Ovary (tissue), 9 donors: ENCODE measurements around the gene PPP1R13B. TPM values are rescaled to one million over a fixed set of nuclear protein-coding genes. Genes with fewer than 3 reads are reported as not detected.

ENCODE experiments used
- DNase-seq, 5 donors: peaks; one replicate each; pipeline ENCODE4 v3.0.0-alpha.2; 2019 to 2020
- H3K27ac ChIP-seq, 2 donors: fragments of 200-600 bp; one replicate each; pipeline versions ENCODE4 v1.5.1 to v1.8.0; 2019 to 2022
- H3K27me3 ChIP-seq: fragments of 200-600 bp; one replicate; pipeline ENCODE4 v1.8.0; 2022
- H3K36me3 ChIP-seq: fragments of 200-600 bp; sonication (generic); one replicate; pipeline ENCODE4 v1.5.1; 2019
- H3K4me1 ChIP-seq: one replicate; pipeline ENCODE4 v1.8.1; 2013; ENCODE audit warnings: mild to moderate bottlenecking, moderate library complexity; ENCODE audit not compliant: insufficient read depth
- H3K4me3 ChIP-seq: fragments of 200-600 bp; sonication (generic); one replicate; pipeline ENCODE4 v1.5.1; 2017
- H3K9me3 ChIP-seq, 2 donors: fragments of 200-600 bp in 1 of 2; sonication (generic) in 1 of 2; one replicate each; pipeline versions ENCODE4 v1.5.1 to v1.8.1; 2013 to 2019; ENCODE audit warnings: mild to moderate bottlenecking in 1 of 2, moderate library complexity in 1 of 2
- CTCF ChIP-seq, 3 donors: fragments of 450-650 bp in 2 of 3; fragments of 200-600 bp in 1 of 3; IDR thresholded peaks; one replicate each; pipeline versions ENCODE4 v1.5.1 to v1.8.0; 2016 to 2022; ENCODE audit warnings: antibody characterized with exemption in 3 of 3, mild to moderate bottlenecking in 1 of 3
- EP300 ChIP-seq: sonication (generic); formaldehyde crosslinking; IDR thresholded peaks from one replicate; pipeline ENCODE4 v1.6.1; 2017; ENCODE audit warnings: antibody characterized with exemption
- POLR2A ChIP-seq: fragments of 450-650 bp; IDR thresholded peaks from one replicate; pipeline ENCODE4 v1.6.1; 2017; ENCODE audit warnings: antibody characterized with exemption, mild to moderate bottlenecking, moderate library complexity
- WGBS, 3 donors: extraction: QIAGEN DNeasy Blood & Tissue Kit in 1 of 3; methylation state at CpG; one replicate each; pipeline versions ENCODE4 v1.1.5 to v1.1.7; 2013 to 2017; 5-methylcytosine and 5-hydroxymethylcytosine counted together
- intact Hi-C, 4 donors: fragments of 100-400 bp; cut with DNase I; formaldehyde crosslinking; loops; one replicate each; pipeline versions ENCODE4 v1.11.0 to v1.15.1; 2022 to 2023
- polyA plus RNA-seq, 2 donors: library from polyadenylated mRNA; stranded (reverse); fragments of 200-250 nt in 1 of 2; fragments of 350-450 nt in 1 of 2; fragmentation: Illumina TruSeq in 1 of 2; extraction: RNeasy Lipid Tissue Mini Kit (QIAGEN cat#74804) in 1 of 2; gene quantifications; one replicate each; pipeline ENCODE4 v1.2.3, GENCODE V29; 2013 to 2014
- total RNA-seq, 7 donors: library from RNA; depleted of rRNA in 2 of 7; stranded (reverse); fragments of >200 nt in 2 of 7; fragmentation: NEBNext Ultra II Directional in 3 of 7; extraction: Animal tissue kit (Norgen Biotek cat#: 25700) in 3 of 7; gene quantifications; one replicate each; pipeline versions ENCODE4 v1.1.0 to v1.2.4, GENCODE V29; 2016 to 2023
- donor health status: DM: no; HTN: no; CAD: no; lungs with moderate emphysema.
- donor health status: DM: no; HTN: no; CAD: no.
- donor health status: Bipolar disorder and iron deficiency.
- donor health status: DM: yes; HTN: yes; CAD: no.
- donor health status: DM: no; HTN: no; CAD: no.
- donor health status: DM: yes; HTN: yes; CAD: no.

The PPP1R13B gene
- total and polyA plus RNA-seq, 9 donors: 15.0 to 64.8 (median 35.3) TPM

- TF ChIP-seq CTCF (IDR thresholded peaks at IDR 0.05) (no peak), EP300 (no peak), POLR2A (no peak)
- peak in 2 of 5 donors; percentile 47 to 67 for DNase-seq
Measured at GRCh38 chr14:103882503-103883262, 35.3 kb upstream of the PPP1R13B start.

GRCh38 chr14:103881268-103882201 lies 34.2 kb upstream of the PPP1R13B start:
- H3K9me3 ChIP-seq: no peaks in the 10 kb centered on the region
- H3K36me3 ChIP-seq: no peaks in the 10 kb centered on the region
- no peak overlapping the region for H3K4me3 ChIP-seq
- peak; percentile 41 to 59 (median 47) for DNase-seq
- WGBS, 3 donors: 48 to 64% (median 57%) methylated on average over 20 to 31 of the region's 31 CpGs
- TF ChIP-seq EP300: no peak
- TF ChIP-seq CTCF (IDR thresholded peaks at IDR 0.05): no peak
- H3K27me3 ChIP-seq: no peaks in the 10 kb centered on the region
- intact Hi-C loops: no loop called here
- peak overlapping the region; percentile 1 to 75 for H3K27ac ChIP-seq
- H3K4me1 ChIP-seq: peaks cover 30% of the 10 kb centered on the region

More at GRCh38 chr14:103882503-103883262, 35.3 kb upstream of the PPP1R13B start:
- no peaks in the 10 kb centered on the region for H3K9me3 ChIP-seq
- 63 to 65% (median 65%) methylated on average over 19 to 20 of the region's 20 CpGs for whole genome bisulfite sequencing, 3 donors
- H3K4me3 ChIP-seq: no peak overlapping the region
- peaks cover 33% of the 10 kb centered on the region for H3K4me1 ChIP-seq
- H3K27ac ChIP-seq: peak overlapping the region in 1 of 2 donors; percentile 75
- H3K27me3 ChIP-seq: no peaks in the 10 kb centered on the region
- intact Hi-C loops: no loop called here
- H3K36me3 ChIP-seq: no peaks in the 10 kb centered on the region

GRCh38 chr14:103880348-103881267 lies 33.2 kb upstream of the PPP1R13B start:
- Histone ChIP-seq H3K36me3 (no peaks in the 10 kb centered on the region), H3K4me1 (peaks cover 29% of the 10 kb centered on the region), H3K4me3 (peak overlapping the region; percentile 3), H3K27ac (peak overlapping the region in 1 of 2 donors; percentile 75), H3K27me3 (no peaks in the 10 kb centered on the region), H3K9me3 (no peaks in the 10 kb centered on the region)
- no peak for TF ChIP-seq CTCF (IDR thresholded peaks at IDR 0.05)
- no peak for TF ChIP-seq POLR2A
- TF ChIP-seq EP300: no peak
- 12 to 14% (median 12%) methylated on average over 23 of the region's 23 CpGs for WGBS, 3 donors
- DNase-seq: peak; percentile 83 to 90 (median 86)
- intact Hi-C loops: no loop called here
